CD1c-positive myeloid dendritic cell (primary cell): ENCODE data around the gene WDFY4.

Experiments
- DNase-seq: peaks from one replicate; pipeline ENCODE4 v3.0.0-alpha.2; 2016; ENCODE audit errors: extremely low spot score

Gene WDFY4

GRCh38 chr10:48711830-48712229 lies 27.2 kb downstream of the WDFY4 start:
- no peak for DNase-seq

DNA sequence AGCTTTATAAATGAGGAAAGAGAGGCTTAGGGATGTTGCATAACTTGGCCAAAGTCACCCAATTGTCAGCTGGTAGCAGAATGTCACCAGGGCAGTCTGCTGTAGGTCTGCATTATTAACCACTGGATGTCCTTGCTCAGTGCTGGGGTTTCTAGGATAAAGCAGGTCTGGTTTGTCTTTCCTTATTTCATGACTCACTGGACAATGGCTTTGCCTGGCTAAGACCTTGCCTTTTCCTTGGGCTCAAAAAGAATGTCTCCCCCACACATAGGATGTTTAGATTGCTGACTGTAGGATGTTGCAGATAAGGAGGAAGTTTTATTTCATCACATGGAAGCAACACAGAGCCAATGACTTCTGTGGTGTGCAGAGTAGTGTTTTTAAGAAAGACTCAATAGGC lies 29.4 kb downstream of the WDFY4 start:
- peak; percentile 44 for DNase-seq

DNA sequence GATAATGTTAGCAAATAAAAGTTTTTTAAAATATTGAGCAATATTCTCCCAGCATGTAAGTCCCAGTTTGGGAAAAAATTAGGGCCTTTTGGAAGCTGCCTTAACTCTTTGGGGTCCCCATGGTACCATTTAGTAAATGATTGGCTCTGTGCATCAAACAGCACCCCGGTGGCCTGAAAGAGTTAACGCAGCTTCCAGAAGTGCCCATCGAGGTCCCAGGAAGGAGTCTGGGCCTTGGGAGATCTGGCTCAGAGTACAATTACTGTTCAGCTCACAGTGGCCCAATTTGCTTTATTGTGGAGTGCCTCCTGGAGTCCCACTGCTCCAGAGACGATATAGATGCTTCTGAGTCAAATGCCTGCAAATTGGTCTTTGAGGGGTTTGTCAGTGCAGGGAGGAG lies 31.7 kb downstream of the WDFY4 start:
- no peak for DNase-seq

- no peak for DNase-seq
Measured at GRCh38 chr10:48720611-48721010, 35.9 kb downstream of the WDFY4 start.

GRCh38 chr10:48722153-48723145 lies 37.8 kb downstream of the WDFY4 start:
- DNase-seq = no peak

GRCh38 chr10:48724127-48724526 lies 39.5 kb downstream of the WDFY4 start:
- no peak for DNase-seq

- DNase-seq = no peak
Measured at GRCh38 chr10:48725708-48726107, 41.0 kb downstream of the WDFY4 start.

DNA sequence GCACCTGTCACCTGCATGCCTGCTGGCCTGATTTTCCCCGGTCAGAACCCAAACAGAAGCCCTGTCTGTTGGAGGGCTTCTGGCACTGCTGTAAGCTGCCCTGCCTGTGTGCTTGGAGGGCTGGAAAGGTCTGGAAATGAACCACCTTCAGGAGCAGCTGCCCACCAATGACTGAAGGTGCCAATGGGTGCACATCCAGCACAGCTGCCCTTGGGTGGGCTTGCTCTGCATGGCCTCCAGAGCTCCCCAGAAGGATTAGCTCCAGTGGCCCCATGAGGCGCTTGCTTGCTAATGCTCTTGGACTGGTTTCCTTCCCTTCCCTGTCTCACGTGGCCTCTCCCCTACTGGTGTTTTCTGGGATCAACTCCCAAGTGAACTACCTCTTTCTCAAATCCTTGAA lies 43.2 kb downstream of the WDFY4 start:
- no peak for DNase-seq

GRCh38 chr10:48729222-48729621 lies 44.5 kb downstream of the WDFY4 start:
- DNase-seq = no peak

- DNase-seq = no peak
Measured at GRCh38 chr10:48729941-48730457, 45.3 kb downstream of the WDFY4 start.

- DNase-seq = no peak
Measured at GRCh38 chr10:48731141-48731540, 46.5 kb downstream of the WDFY4 start.

- no peak for DNase-seq
Measured at GRCh38 chr10:48731654-48732053, 47.0 kb downstream of the WDFY4 start.

- no peak for DNase-seq
Measured at GRCh38 chr10:48733329-48733728, 48.7 kb downstream of the WDFY4 start.

- DNase-seq = no peak
Measured at GRCh38 chr10:48735836-48736390, 51.2 kb downstream of the WDFY4 start.

DNA sequence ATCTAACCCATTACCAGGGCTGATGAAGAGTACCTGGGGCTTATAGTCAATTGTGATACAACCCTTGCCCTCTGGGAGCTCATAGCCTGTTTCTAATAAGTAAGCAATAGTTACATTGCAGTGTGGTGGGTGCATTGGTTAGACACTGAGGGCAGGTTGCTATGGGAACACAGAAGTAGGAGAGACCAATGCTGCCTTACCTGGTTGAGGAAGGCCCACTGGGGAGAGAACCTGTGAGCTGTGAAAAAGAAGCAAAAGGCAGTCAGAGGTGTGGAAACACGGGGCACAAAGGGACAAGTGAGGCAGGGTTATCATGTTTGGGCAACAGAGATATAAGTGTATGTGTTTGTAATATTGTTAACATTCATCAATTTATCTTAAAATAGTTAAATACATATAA lies 51.9 kb downstream of the WDFY4 start:
- no peak for DNase-seq

GRCh38 chr10:48737886-48738285 lies 53.2 kb downstream of the WDFY4 start:
- DNase-seq = no peak

DNA sequence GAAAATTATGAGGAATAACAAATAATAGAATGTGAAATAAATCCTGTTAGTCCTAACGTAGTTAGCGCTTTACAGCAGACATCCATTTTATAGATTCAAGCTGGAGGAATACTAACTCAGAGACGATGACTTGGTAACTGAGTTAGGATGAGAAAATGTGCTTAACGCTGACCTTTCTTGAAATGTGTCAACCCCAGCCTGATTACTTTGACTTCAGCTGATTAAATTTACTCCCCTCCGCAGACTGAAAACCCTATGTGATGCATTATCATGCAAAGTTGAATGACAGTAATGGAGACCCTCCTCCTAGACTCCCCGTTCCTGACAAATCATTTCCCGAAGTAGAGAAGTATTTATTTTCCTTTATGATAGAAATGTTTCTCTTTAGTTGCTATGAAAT lies 54.5 kb downstream of the WDFY4 start:
- no peak for DNase-seq

DNA sequence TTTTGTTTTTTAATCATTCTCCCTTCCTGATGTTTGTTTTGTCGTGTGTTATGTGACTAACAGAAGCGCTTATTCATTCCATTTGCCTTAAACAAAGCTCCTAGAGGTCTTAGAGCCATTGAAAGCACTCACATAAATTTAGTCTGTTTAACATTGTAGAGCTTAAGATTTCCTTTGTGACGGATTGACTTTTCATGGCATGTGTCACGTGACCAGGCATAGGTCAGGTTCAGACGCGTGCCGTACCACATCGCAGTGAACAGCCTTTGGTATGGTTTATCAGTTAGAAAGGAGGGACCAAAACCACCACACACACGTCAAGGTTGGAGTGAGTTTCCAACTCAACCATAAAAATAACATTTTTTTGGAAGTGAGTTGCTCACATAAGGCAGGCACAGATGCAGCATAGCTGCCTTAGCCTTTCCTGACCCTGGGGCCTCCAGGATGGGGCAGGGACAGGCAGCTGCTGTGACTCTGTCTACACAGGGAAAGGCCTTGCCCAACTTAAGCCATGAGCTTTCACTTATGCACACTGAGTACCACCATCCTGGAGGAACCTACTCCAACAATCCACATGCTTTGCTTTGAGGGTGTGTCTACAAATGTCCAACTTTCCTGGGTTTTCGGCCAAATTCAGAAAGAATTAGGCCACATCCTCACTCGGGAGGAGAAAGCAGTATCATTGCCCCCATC lies 55.5 kb downstream of the WDFY4 start:
- no peak for DNase-seq

DNA sequence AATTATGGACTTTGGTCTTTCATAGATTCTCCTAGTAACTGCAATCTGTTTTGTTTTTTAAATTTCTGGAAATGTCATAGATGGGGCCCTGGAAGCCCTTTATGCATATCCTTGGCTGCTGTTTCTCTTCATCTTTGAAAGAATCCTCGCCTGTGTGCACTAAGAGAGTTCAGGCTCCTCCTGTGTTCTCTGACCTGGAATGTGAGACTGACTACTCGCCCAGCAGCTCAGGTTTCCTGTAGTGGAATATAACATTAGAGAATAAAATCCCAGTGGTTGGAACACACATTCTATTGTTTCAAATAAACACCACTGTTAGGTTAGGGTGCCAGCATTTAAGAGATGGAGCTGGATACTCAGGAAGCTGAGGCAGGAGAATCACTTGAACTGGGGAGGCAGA lies 56.3 kb downstream of the WDFY4 start:
- DNase-seq = no peak

- DNase-seq = peak; percentile 69
Measured at GRCh38 chr10:48742891-48743860, 58.5 kb downstream of the WDFY4 start.

GRCh38 chr10:48744587-48744986 lies 59.9 kb downstream of the WDFY4 start:
- DNase-seq = no peak
